ENCODE results near the gene GRIA4. TPM values are rescaled to one million over a fixed set of nuclear protein-coding genes. Genes with fewer than 3 reads are reported as not detected.

The GRIA4 gene
- polyA plus RNA-seq, 3 donors from 2014 or later: not detected

- H3K4me1 Mint-ChIP-seq: no peaks in the 10 kb centered on the region
- no peak for DNase-seq
- H3K9me3 Mint-ChIP-seq: peaks cover 12 to 32% (median 23%) of the 10 kb centered on the region in 6 donors
- peaks cover 0 to 1% (median 0%) of the 10 kb centered on the region in 3 donors for H3K36me3 Mint-ChIP-seq
- H3K4me3 Mint-ChIP-seq: no peak overlapping the region
- no peaks in the 10 kb centered on the region for H3K27me3 Mint-ChIP-seq (ENCODE audit: low read depth in 3 of 3)
- no peak overlapping the region for H3K27ac Mint-ChIP-seq
These were observed 37.9 kb downstream of the GRIA4 start for GRCh38 chr11:105647780-105648179.

DNA sequence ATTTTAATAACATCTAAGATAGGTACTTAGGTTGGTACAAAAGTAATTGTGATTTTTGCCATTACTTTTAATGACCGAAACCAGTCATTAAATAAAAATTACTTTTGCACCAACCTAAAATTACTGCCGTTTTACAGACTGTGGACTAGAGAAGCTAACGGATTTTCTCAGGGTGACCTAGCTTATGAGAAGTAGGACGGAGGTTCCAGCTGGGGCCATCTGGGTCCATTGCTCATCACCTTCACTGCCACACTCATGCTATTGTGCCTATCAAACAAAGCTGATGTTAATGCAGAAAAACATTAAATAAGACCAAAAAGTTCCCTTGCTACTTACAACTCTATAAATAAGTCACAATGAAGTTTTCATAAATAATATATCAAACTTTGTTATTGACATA lies 38.9 kb downstream of the GRIA4 start:
- no peak for DNase-seq
- no peak overlapping the region for H3K4me3 Mint-ChIP-seq

GRCh38 chr11:105665281-105665680 lies 55.4 kb downstream of the GRIA4 start:
- Mint-ChIP-seq H3K36me3 (no peaks in the 10 kb centered on the region), H3K9me3 (peaks cover 2 to 11% (median 5%) of the 10 kb centered on the region in 6 donors), H3K4me1 (no peaks in the 10 kb centered on the region), H3K4me3 (no peak overlapping the region), H3K27me3 (ENCODE audit: low read depth in 3 of 3) (peaks cover 0 to 2% (median 0%) of the 10 kb centered on the region in 3 donors), H3K27ac (no peak overlapping the region)
- no peak for DNase-seq

More for the DNA sequence above, 38.9 kb downstream of the GRIA4 start:
- Mint-ChIP-seq H3K9me3 (peaks cover 12 to 38% (median 21%) of the 10 kb centered on the region in 6 donors), H3K27ac (no peak overlapping the region), H3K36me3 (no peaks in the 10 kb centered on the region), H3K27me3 (ENCODE audit: low read depth in 3 of 3) (no peaks in the 10 kb centered on the region), H3K4me1 (no peaks in the 10 kb centered on the region)

DNA sequence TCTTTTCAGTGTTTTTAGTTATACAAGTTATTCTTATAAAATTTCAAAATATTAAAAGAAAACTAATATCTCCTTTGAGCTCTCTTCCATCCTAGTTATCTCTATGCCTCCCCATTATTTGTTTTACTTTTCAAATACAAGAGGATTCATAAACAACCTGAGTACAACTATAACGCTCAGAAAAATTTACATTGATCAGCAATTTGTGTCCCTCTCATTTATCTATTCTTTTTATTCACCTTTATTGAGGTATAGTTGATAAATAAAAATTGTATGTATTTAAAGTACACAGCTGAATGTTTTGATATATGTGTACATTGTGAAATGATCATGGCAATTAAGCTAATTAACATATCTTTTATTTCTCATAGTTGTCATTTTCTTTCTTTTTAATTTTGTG lies 57.6 kb downstream of the GRIA4 start:
- Mint-ChIP-seq H3K27me3 (ENCODE audit: low read depth in 3 of 3) (peaks cover 0 to 2% (median 2%) of the 10 kb centered on the region in 3 donors), H3K4me1 (no peaks in the 10 kb centered on the region), H3K27ac (no peak overlapping the region), H3K36me3 (no peaks in the 10 kb centered on the region), H3K4me3 (no peak overlapping the region), H3K9me3 (peaks cover 2 to 11% (median 6%) of the 10 kb centered on the region in 6 donors)
- DNase-seq: no peak

DNA sequence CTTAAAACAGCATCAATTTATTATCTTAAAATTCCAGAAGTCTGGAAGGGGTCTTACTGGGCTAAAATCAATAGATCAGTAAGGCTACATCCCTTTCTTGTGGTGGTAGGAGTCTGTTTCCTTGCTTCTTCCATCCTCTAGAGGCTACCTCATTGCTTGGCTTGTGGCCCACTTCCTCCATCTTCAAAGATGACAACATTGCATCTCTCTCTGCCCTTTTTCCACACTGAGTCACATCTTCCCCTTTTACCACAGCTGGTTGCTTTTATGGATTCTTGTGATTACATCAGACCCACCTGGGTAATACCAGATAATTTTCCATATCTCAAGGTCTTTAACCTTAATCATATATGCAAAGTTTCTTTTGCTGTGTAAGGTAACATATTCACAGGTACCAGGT lies 60.9 kb downstream of the GRIA4 start:
- H3K4me1 Mint-ChIP-seq: no peaks in the 10 kb centered on the region
- peaks cover 3 to 15% (median 8%) of the 10 kb centered on the region in 6 donors for H3K9me3 Mint-ChIP-seq
- no peak overlapping the region for H3K27ac Mint-ChIP-seq
- H3K27me3 Mint-ChIP-seq (ENCODE audit: low read depth in 3 of 3): peaks cover 0 to 2% (median 2%) of the 10 kb centered on the region in 3 donors
- no peaks in the 10 kb centered on the region for H3K36me3 Mint-ChIP-seq
- no peak overlapping the region for H3K4me3 Mint-ChIP-seq
- DNase-seq: no peak

- Mint-ChIP-seq H3K27me3 (ENCODE audit: low read depth in 3 of 3) (peaks cover 0 to 2% (median 0%) of the 10 kb centered on the region in 3 donors), H3K36me3 (no peaks in the 10 kb centered on the region), H3K27ac (no peak overlapping the region), H3K9me3 (peaks cover 3 to 10% (median 7%) of the 10 kb centered on the region in 6 donors), H3K4me3 (no peak overlapping the region), H3K4me1 (no peaks in the 10 kb centered on the region)
- DNase-seq: no peak
These were observed 63.2 kb downstream of the GRIA4 start for GRCh38 chr11:105673089-105673488.

GRCh38 chr11:105689631-105690030 lies 79.8 kb downstream of the GRIA4 start:
- no peak for DNase-seq
- Mint-ChIP-seq H3K27me3 (ENCODE audit: low read depth in 3 of 3) (no peaks in the 10 kb centered on the region), H3K9me3 (peaks cover 0 to 12% (median 4%) of the 10 kb centered on the region in 6 donors), H3K4me3 (no peak overlapping the region), H3K36me3 (no peaks in the 10 kb centered on the region), H3K27ac (no peak overlapping the region), H3K4me1 (no peaks in the 10 kb centered on the region)

- DNase-seq: no peak
- H3K27ac Mint-ChIP-seq: no peak overlapping the region
- H3K9me3 Mint-ChIP-seq: peaks cover 0 to 18% (median 4%) of the 10 kb centered on the region in 6 donors
- H3K36me3 Mint-ChIP-seq: no peaks in the 10 kb centered on the region
- H3K27me3 Mint-ChIP-seq (ENCODE audit: low read depth in 3 of 3): no peaks in the 10 kb centered on the region
- no peak overlapping the region for H3K4me3 Mint-ChIP-seq
- H3K4me1 Mint-ChIP-seq: no peaks in the 10 kb centered on the region
These were observed 80.6 kb downstream of the GRIA4 start for GRCh38 chr11:105690467-105690866.

DNA sequence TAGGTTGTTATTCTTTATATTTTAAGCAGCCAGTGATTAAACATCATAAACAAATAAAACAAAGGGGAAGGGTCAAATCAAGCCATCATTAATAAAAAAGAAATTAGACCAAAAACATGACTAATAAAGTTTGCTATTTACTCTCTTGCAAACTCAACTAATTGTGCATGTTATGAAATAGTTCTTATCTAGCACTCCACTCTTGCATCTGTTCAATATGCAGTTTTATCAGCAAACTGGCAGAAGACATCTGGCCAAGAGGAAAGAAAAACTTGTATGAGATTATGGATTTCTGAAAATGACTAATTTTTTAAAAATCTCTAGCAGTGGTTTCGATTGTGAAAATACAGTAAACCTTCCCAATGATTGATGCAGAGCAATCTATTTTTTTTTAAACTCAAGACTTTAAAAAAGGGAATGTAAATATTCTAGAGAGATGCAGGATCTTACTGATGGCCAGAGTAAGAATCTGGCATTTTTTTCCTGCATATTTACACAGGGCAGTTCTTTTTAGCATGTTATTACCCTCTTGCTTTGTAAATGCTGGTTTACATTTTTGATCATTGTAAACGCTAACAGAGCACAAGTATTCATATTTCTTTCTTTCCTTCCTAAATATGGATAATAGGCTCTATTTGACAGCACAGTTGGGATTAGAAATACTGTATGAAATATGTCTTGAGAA lies 83.3 kb downstream of the GRIA4 start:
- Mint-ChIP-seq H3K9me3 (peaks cover 0 to 23% (median 2%) of the 10 kb centered on the region in 6 donors), H3K27ac (no peak overlapping the region), H3K4me1 (no peaks in the 10 kb centered on the region), H3K36me3 (no peaks in the 10 kb centered on the region), H3K27me3 (ENCODE audit: low read depth in 3 of 3) (no peaks in the 10 kb centered on the region), H3K4me3 (no peak overlapping the region)
- DNase-seq: no peak

- no peaks in the 10 kb centered on the region for H3K36me3 Mint-ChIP-seq
- H3K27me3 Mint-ChIP-seq (ENCODE audit: low read depth in 3 of 3): peaks cover 0 to 2% (median 0%) of the 10 kb centered on the region in 3 donors
These were observed 86.1 kb downstream of the GRIA4 start for GRCh38 chr11:105696000-105696399.

DNA sequence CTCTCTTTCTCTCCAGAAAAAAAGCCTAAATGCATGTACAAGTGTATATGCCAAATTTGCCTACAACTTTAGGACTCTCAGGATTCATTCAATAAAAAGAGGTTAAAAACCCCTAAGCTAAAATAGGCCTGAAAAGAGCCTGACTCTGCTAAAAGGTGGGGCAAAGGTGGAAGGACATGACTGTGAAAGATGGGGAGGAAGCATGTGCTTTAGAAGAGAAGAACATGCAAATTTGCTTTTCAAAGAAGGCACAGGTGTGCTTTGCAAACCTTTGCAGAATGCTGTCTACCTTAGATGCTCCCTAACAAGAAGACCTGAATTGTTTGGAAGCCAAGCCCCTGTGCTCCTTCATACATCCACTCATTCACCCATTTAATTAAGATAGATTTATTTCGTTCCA lies 87.4 kb downstream of the GRIA4 start:
- no peak overlapping the region for H3K4me3 Mint-ChIP-seq
- H3K27me3 Mint-ChIP-seq (ENCODE audit: low read depth in 3 of 3): peaks cover 0 to 2% (median 0%) of the 10 kb centered on the region in 3 donors
- H3K9me3 Mint-ChIP-seq: peaks cover 0 to 38% (median 6%) of the 10 kb centered on the region in 6 donors
- no peaks in the 10 kb centered on the region for H3K4me1 Mint-ChIP-seq
- DNase-seq: no peak
- no peak overlapping the region for H3K27ac Mint-ChIP-seq
- H3K36me3 Mint-ChIP-seq: no peaks in the 10 kb centered on the region

More at GRCh38 chr11:105696000-105696399, 86.1 kb downstream of the GRIA4 start:
- Mint-ChIP-seq H3K4me3 (no peak overlapping the region), H3K27ac (no peak overlapping the region), H3K4me1 (no peaks in the 10 kb centered on the region), H3K9me3 (peaks cover 0 to 33% (median 6%) of the 10 kb centered on the region in 6 donors)
- DNase-seq: no peak

GRCh38 chr11:105699203-105699602 lies 89.3 kb downstream of the GRIA4 start:
- H3K9me3 Mint-ChIP-seq: peaks cover 0 to 33% (median 7%) of the 10 kb centered on the region in 6 donors
- H3K27ac Mint-ChIP-seq: no peak overlapping the region
- no peaks in the 10 kb centered on the region for H3K4me1 Mint-ChIP-seq

GRCh38 chr11:105700271-105700670 lies 90.4 kb downstream of the GRIA4 start:
- Mint-ChIP-seq H3K4me3 (no peak overlapping the region), H3K4me1 (no peaks in the 10 kb centered on the region), H3K9me3 (peaks cover 0 to 28% (median 7%) of the 10 kb centered on the region in 6 donors), H3K27ac (no peak overlapping the region), H3K27me3 (ENCODE audit: low read depth in 3 of 3) (peaks cover 0 to 2% (median 0%) of the 10 kb centered on the region in 3 donors), H3K36me3 (no peaks in the 10 kb centered on the region)
- DNase-seq: no peak

More at GRCh38 chr11:105699203-105699602, 89.3 kb downstream of the GRIA4 start:
- Mint-ChIP-seq H3K4me3 (no peak overlapping the region), H3K36me3 (no peaks in the 10 kb centered on the region), H3K27me3 (ENCODE audit: low read depth in 3 of 3) (peaks cover 0 to 2% (median 0%) of the 10 kb centered on the region in 3 donors)
- no peak for DNase-seq

DNA sequence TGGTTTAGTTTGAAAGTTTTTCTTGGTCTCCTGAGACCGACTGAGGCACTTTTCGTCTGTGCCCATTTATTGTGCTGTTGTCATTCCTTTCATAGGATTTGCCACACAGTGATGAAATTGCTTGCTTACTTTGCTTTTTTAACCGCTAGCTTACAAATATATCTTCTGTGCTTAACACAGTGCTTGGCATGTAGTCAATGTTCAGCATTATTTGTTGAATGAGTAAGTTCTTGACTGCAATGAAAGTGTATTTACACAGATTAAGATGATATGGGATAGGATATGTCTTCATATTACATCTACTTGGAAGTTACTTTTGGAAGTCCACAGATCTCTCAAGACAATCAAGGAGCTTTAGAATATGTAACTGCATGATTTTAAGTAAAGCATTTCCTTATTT lies 91.2 kb downstream of the GRIA4 start:
- Mint-ChIP-seq H3K27ac (no peak overlapping the region), H3K27me3 (ENCODE audit: low read depth in 3 of 3) (peaks cover 0 to 2% (median 0%) of the 10 kb centered on the region in 3 donors), H3K9me3 (peaks cover 4 to 29% (median 7%) of the 10 kb centered on the region in 6 donors), H3K36me3 (no peaks in the 10 kb centered on the region), H3K4me1 (no peaks in the 10 kb centered on the region), H3K4me3 (no peak overlapping the region)
- no peak for DNase-seq
